Neural cell (in vitro differentiated cells): Measurements from ENCODE around the gene CEP295NL. TPM values are rescaled to one million over a fixed set of nuclear protein-coding genes. Genes with fewer than 3 reads are reported as not detected.

ENCODE experiments used
- H2AFZ ChIP-seq: fragments of 200-600, 300-800 bp; sonication (generic), shearing (Covaris generic); 2 replicates; pipeline ENCODE4 v1.6.0; 2014; ENCODE audit warnings: low read depth, mild to moderate bottlenecking, antibody characterized with exemption, low read length, moderate library complexity
- H3F3A ChIP-seq: fragments of 200-600 bp; shearing (Covaris generic); 2 replicates; pipeline ENCODE4 v1.6.1; 2016; ENCODE audit warnings: mild to moderate bottlenecking, moderate library complexity, mixed read lengths, antibody characterized with exemption, low read length; ENCODE audit not compliant: insufficient read depth, poor library complexity, severe bottlenecking
- H3K27ac ChIP-seq: fragments of 200-600, 300-800 bp; sonication (generic), shearing (Covaris generic); 2 replicates; pipeline ENCODE4 v1.5.1; 2014; ENCODE audit warnings: mild to moderate bottlenecking, low read length, moderate library complexity
- H3K27me3 ChIP-seq: fragments of 300-800, 200-600 bp; sonication (generic), shearing (Covaris generic); 2 replicates; pipeline ENCODE4 v1.6.0; 2014; ENCODE audit warnings: mild to moderate bottlenecking, low read depth, low read length, moderate library complexity; ENCODE audit not compliant: insufficient read depth
- H3K36me3 ChIP-seq: fragments of 300-800, 200-600 bp; sonication (generic), shearing (Covaris generic); 2 replicates; pipeline ENCODE4 v1.5.1; 2014; ENCODE audit warnings: mild to moderate bottlenecking, antibody characterized with exemption, low read length, moderate library complexity; ENCODE audit not compliant: insufficient read depth
- H3K4me2 ChIP-seq: fragments of 300-800, 200-600 bp; sonication (generic), shearing (Covaris generic); 2 replicates; pipeline ENCODE4 v1.6.0; 2014; ENCODE audit warnings: mild to moderate bottlenecking, low read length
- H3K4me3 ChIP-seq: fragments of 300-800, 200-600 bp; sonication (generic), shearing (Covaris generic); 2 replicates; pipeline ENCODE4 v1.5.1; 2014; ENCODE audit warnings: mild to moderate bottlenecking, low read length, moderate library complexity
- H3K79me2 ChIP-seq: fragments of 200-600 bp; shearing (Covaris generic); replicated peaks from 2 replicates; pipeline ENCODE4 v1.6.0; 2014; ENCODE audit warnings: mild to moderate bottlenecking, low read length, moderate library complexity; ENCODE audit not compliant: insufficient read depth
- H3K9ac ChIP-seq: fragments of 300-800, 200-600 bp; sonication (generic), shearing (Covaris generic); 2 replicates; pipeline ENCODE4 v1.6.1; 2016; ENCODE audit warnings: mild to moderate bottlenecking, low read length, mixed read lengths
- H3K9me2 ChIP-seq: fragments of 200-600 bp; shearing (Covaris generic); 2 replicates; pipeline ENCODE4 v1.6.1; 2016; ENCODE audit warnings: mild to moderate bottlenecking, low read length, mixed read lengths; ENCODE audit not compliant: insufficient read depth
- H3K9me3 ChIP-seq: fragments of 200-600, 300-800 bp; sonication (generic), shearing (Covaris generic); 2 replicates; pipeline ENCODE4 v1.6.1; 2016; ENCODE audit warnings: mild to moderate bottlenecking, mixed run types, low read length, moderate library complexity, mixed read lengths
- H4K20me1 ChIP-seq: fragments of 200-600 bp; shearing (Covaris generic); 2 replicates; pipeline ENCODE4 v1.6.1; 2016; ENCODE audit warnings: mild to moderate bottlenecking, mixed run types; ENCODE audit not compliant: insufficient read depth
- EP300 ChIP-seq: fragments of 450-650 bp; conservative IDR thresholded peaks from 2 replicates; pipeline ENCODE4 v1.6.1; 2014; ENCODE audit warnings: antibody characterized with exemption, mild to moderate bottlenecking, moderate library complexity; ENCODE audit not compliant: poor library complexity, severe bottlenecking
- EZH2 ChIP-seq: fragments of 200-600, 300-800 bp; shearing (Covaris generic), sonication (generic); IDR thresholded peaks from 2 replicates; pipeline ENCODE4 v1.6.1; 2014; ENCODE audit warnings: antibody characterized with exemption, low read length, borderline replicate concordance, mild to moderate bottlenecking; ENCODE audit not compliant: insufficient read depth, poor library complexity, severe bottlenecking
- MXI1 ChIP-seq: fragments of 450-650 bp; conservative IDR thresholded peaks from 2 replicates; pipeline ENCODE4 v1.6.1; 2014; ENCODE audit warnings: antibody characterized with exemption, mild to moderate bottlenecking; ENCODE audit not compliant: poor library complexity, severe bottlenecking
- POLR2AphosphoS5 ChIP-seq: IDR thresholded peaks from 2 replicates; pipeline ENCODE4 v1.6.1; 2012
- RAD21 ChIP-seq: fragments of 450-650 bp; conservative IDR thresholded peaks from 2 replicates; pipeline ENCODE4 v1.6.1; 2014; ENCODE audit warnings: antibody characterized with exemption, mild to moderate bottlenecking, moderate library complexity
- REST ChIP-seq: IDR thresholded peaks from 2 replicates; pipeline ENCODE4 v1.6.1; 2012; ENCODE audit warnings: borderline replicate concordance
- SMC3 ChIP-seq: fragments of 450-650 bp; conservative IDR thresholded peaks from 2 replicates; pipeline ENCODE4 v1.6.1; 2014; ENCODE audit warnings: antibody characterized with exemption, mild to moderate bottlenecking, moderate library complexity; ENCODE audit not compliant: poor library complexity
- TAF1 ChIP-seq: IDR thresholded peaks from 2 replicates; pipeline ENCODE4 v1.6.1; 2012; ENCODE audit warnings: low read depth
- polyA plus RNA-seq: library from polyadenylated mRNA; depleted of rRNA; stranded (reverse); fragments of >200 nt; gene quantifications from 2 replicates; pipeline ENCODE4 v1.2.3, GENCODE V29; 2014
- TF ChIP-seq, protein P1 (sequence below): fragments of 450-650 bp; IDR thresholded peaks from 2 replicates; pipeline ENCODE4 v1.5.1; 2014; ENCODE audit warnings: antibody characterized with exemption, mild to moderate bottlenecking, moderate library complexity; ENCODE audit not compliant: poor library complexity, severe bottlenecking

CEP295NL gene
- polyA plus RNA-seq, 1 donor from 2014 or later = not detected

DNA sequence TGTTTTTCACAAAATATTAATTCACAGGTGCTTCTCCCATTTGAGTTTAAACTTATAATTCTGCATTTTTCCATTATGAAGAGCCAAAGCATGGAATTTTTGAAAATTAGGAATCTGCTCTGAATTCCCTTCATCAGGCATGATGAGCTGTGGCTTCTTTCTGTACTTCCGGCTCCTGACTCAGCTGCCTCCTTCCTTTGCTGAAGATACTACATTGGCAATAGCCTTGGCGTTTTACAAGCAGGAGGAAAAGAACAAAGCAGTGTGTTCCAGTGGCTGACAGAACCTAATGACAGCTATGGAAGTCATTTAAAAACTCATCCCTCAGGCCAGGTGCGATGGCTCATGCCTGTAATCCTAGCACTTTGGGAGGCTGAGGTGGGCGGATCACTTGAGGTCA lies 44.0 kb downstream of the CEP295NL start:
- H3K9me2 ChIP-seq = no peaks in the 10 kb centered on the region
- no peak overlapping the region for H3K4me3 ChIP-seq
- H3F3A ChIP-seq = no peaks in the 10 kb centered on the region
- no peaks in the 10 kb centered on the region for H3K27me3 ChIP-seq
- no peaks in the 10 kb centered on the region for H3K79me2 ChIP-seq
- H3K9me3 ChIP-seq = no peaks in the 10 kb centered on the region
- no peak overlapping the region for H3K4me2 ChIP-seq
- no peaks in the 10 kb centered on the region for H3K36me3 ChIP-seq
- H3K9ac ChIP-seq = no peak overlapping the region
- H3K27ac ChIP-seq = no peak overlapping the region
- no peak overlapping the region for H2AFZ ChIP-seq
- no peaks in the 10 kb centered on the region for H4K20me1 ChIP-seq
- TF ChIP-seq MXI1 (no peak), SMC3 (no peak), TAF1 (no peak), REST (no peak), EP300 (no peak), POLR2AphosphoS5 (no peak)

DNA sequence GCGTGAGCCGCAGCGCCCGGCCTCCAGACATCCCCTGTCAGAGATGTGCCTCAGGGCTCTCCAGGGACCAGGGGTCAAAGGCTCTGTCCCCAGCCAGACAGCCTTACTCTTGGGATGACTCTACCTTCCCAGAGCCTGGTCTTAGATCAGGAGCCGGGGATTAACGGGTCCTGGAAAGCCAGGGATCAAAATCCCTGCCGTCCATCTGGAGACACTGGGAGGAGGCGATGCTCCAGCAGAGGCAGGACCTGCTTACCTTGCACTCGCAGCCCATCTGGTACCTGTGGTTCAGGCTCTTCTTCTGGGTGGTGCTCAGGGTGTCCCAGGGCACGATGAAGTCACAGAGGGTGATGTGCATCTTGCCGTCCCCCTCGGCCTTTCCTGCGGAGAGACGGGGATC lies 45.7 kb downstream of the CEP295NL start:
- H3K36me3 ChIP-seq = no peaks in the 10 kb centered on the region
- H3K27me3 ChIP-seq = no peaks in the 10 kb centered on the region
- H3K4me3 ChIP-seq = no peak overlapping the region
- H3K9me3 ChIP-seq = no peaks in the 10 kb centered on the region
- no peak overlapping the region for H3K9ac ChIP-seq
- H3K79me2 ChIP-seq = no peaks in the 10 kb centered on the region
- no peak overlapping the region for H3K27ac ChIP-seq
- no peaks in the 10 kb centered on the region for H4K20me1 ChIP-seq
- no peak overlapping the region for H2AFZ ChIP-seq
- no peaks in the 10 kb centered on the region for H3K9me2 ChIP-seq
- no peak overlapping the region for H3K4me2 ChIP-seq
- H3F3A ChIP-seq = no peaks in the 10 kb centered on the region
- TF ChIP-seq RAD21 (no peak), EZH2 (no peak), MXI1 (no peak), SMC3 (no peak), POLR2AphosphoS5 (no peak), REST (no peak), TAF1 (no peak), EP300 (no peak)
- TF ChIP-seq, protein P1, sequence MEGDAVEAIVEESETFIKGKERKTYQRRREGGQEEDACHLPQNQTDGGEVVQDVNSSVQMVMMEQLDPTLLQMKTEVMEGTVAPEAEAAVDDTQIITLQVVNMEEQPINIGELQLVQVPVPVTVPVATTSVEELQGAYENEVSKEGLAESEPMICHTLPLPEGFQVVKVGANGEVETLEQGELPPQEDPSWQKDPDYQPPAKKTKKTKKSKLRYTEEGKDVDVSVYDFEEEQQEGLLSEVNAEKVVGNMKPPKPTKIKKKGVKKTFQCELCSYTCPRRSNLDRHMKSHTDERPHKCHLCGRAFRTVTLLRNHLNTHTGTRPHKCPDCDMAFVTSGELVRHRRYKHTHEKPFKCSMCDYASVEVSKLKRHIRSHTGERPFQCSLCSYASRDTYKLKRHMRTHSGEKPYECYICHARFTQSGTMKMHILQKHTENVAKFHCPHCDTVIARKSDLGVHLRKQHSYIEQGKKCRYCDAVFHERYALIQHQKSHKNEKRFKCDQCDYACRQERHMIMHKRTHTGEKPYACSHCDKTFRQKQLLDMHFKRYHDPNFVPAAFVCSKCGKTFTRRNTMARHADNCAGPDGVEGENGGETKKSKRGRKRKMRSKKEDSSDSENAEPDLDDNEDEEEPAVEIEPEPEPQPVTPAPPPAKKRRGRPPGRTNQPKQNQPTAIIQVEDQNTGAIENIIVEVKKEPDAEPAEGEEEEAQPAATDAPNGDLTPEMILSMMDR = no peak
